NCI-H2196 treated with DMSO at 0.1 percent for 48 hours (cell line): Measurements from ENCODE around the gene AEBP1.

ENCODE experiments used
- DNase-seq: peaks from one replicate; lab custom pipeline; 2025; ENCODE audit not compliant: unreplicated experiment; lab: John Stamatoyannopoulos, UW

AEBP1 gene

DNA sequence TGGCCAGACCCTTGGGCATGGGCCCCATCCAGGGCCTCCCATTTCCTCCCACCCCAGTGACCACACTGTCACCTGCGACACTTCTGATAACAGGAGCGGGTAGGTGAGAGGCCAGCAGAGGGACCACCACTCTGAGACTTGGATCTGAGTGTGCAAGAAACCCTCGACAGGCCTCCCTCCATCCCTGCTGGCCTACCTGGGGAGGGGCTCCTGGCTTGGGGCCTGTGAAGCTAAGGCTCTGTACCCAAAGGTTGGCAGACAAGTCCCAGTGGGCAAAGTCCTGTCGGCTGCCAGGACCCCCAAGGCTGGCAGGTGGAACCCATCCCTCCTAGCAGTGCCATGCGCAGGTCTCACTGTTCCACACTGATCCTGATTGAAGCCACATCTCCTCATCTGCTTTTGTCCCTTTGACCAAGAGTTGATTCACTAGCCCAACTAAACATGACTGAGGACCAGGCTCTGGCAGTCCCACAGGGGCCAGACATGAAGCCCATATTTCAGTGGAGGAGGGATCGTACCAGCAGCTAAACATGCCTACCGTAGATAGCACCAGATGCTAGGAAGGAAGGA is 37.6 kb upstream of the AEBP1 start:
- no peak for DNase-seq

DNA sequence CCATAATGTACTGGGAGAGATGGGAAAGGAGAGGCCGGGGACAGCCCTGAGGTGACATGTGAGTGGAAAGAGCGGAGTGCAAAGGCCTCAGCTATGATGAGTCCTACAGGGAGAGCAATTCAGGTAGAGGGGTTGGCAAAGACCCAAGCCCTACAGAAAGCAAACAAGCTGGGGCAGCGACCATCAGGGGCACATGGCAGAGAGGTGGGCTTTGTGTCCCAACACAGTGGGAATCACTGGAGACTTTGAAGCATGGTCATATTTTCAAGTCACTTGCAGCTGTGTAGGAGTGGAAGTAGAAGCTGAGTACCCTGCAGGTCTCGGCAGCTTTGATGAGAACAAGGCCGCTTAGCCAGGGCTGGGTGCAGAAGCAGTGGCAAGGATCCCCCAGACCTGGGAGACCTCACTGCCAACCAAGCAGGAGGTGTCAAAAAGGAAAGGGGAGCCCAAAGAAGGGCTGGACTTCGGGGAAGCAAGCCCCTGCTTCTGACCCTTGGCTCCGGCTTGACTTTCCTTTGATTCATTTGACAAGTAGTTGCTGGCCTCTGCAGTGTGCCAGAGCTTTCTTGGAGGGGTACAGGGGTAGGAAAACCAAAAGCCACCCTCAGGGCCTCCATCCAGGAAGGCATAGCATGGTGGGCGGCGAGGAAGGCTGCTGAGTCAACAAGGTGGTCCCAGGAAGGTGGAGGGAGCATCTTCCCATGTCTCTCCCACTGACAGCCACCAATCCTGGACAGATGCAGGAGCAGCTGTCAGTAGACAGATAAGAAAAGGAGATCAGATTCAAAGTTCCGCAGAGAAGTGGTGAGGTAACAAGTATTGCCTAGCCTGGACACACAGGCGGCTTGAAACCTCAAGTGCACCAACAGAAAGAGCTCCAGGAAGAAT is 36.8 kb upstream of the AEBP1 start:
- no peak for DNase-seq

DNA sequence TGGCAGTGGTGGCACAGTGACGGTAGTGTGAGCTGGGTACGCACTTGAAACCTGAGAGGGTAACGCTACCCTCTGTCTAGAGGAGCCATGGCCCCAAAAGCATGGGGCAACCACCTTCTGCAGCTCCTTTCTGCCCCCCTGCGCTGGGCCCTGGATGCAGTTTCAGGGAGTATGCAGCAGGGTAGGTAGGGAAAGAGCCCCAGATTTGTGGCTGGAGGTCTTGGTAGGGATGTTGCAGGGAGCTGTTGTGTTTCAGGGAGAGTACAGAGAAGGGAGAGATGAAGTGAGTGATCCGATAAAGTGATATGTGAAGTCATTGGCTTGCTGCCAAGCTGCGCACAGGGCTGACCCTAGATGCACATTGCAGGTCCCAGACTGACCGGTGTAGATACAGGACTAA is 36.1 kb upstream of the AEBP1 start:
- no peak for DNase-seq

DNA sequence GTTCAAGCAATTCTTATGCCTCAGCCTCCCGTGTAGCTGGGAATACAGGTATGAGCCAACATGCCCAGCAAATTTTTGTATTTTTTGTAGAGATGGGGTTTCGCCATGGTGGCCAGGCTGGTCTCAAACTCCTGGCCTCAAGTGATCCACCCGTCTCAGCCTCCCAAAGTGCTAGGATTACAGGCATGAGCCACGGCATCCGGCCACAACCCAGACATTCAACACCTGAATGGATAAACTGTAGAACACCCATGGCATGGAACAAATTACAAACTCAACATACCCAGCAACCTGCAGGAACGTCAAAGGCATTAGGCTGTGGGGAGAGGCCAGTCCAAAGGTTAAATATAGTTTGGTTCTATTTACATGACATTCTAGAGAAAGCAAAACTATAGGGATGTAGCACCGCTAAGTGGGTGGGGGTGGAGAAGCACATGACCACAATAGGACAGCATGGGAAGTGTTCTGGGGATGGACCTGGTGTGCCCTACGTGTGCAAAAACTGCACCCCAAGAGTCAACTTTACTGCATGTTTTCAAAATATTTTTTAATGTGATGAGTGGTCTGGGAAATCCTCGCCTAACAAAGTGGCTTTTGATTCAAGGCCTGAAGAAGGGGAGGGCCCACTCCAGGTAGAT is 32.3 kb upstream of the AEBP1 start:
- DNase-seq = no peak

DNA sequence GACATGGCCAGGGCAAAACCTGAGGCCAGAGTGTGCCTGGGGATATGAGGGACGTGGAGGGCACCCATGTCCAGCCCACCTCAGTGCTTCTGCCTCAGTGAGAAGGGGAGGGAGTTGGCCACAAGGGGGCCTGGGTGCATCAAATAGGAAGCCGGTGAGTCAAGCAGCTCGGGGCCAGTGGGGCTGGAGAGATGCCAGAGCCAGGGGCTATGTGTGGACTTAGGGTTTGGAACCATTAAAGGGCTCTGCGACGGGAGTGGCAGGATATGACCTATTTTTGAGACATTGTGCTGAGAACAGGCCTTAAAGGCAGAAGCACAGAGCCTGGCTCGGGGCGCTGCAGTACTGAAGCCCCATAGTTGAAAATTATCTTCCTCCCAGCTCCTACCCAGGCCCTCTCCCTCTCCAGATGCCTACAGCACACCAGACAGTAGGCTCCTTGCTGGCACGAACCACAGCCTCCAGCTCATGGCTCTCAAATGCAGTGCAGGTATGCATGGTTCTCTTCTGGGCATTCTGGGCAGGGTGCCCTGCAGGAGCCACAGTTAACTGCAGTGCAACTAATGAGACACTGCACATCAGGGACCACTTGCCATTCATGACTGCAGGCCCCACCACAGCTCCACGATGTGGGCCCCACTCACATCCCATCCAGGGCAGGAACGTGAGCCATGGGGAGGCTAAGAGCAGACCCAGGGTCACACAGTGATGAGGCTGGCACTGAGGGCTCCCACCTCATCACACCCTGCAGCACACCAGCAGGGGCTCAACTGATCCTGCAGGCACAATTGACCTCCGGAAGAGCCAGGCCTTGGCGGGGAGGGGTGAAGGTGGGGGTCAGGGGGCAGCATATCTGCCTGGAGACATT is 31.5 kb upstream of the AEBP1 start:
- peak; percentile 26 for DNase-seq

DNA sequence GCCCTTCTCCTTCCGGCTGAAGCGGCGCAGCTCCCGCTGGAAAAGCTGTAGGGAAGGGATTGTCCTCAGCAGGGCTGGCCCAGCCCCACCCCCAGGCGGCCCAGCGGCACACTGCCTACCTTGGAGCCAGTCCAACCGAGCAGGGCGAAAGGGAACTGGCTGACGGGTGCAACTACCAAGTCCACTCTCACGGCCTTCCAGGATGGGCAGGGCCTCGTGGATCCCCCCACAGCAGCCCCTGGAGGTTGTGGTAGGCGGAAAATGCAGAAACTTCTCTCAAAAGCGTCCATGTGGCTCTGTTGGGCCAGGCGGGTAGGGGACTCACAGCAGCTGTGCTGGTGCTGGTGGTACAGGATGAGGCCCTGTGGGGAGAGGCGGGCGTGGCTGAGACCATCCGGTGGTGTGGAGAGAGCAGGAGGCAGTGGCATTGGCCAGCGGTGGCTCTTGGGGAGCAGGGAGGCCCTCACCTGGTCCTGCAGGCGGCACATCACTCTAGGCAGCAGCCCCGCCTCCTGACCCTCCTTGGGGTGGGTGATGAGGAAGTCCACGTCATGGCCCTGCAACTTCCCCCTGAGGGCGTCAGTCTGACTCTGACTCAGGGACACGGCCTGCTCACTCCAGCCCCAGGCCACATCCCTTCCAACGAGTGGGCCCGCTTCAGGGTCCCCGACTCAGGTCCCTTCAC is 30.3 kb upstream of the AEBP1 start:
- no peak for DNase-seq

DNA sequence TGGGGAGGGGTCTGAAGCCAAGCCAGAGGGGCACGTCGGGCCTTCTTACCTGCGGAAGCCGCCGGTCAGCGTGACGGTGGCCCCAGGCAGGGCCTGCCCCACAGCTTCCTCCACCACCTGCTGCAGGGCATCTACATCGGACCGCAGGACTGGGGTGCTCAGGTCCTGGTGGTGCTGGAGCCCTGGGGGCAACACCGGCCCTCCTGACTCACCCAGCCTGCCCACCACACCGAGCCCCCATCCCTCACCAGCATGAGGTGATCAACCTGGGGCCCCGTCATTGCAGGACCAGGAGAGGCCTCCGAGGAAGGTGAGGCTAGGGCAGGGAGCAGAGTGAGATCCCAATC is 29.8 kb upstream of the AEBP1 start:
- no peak for DNase-seq

DNA sequence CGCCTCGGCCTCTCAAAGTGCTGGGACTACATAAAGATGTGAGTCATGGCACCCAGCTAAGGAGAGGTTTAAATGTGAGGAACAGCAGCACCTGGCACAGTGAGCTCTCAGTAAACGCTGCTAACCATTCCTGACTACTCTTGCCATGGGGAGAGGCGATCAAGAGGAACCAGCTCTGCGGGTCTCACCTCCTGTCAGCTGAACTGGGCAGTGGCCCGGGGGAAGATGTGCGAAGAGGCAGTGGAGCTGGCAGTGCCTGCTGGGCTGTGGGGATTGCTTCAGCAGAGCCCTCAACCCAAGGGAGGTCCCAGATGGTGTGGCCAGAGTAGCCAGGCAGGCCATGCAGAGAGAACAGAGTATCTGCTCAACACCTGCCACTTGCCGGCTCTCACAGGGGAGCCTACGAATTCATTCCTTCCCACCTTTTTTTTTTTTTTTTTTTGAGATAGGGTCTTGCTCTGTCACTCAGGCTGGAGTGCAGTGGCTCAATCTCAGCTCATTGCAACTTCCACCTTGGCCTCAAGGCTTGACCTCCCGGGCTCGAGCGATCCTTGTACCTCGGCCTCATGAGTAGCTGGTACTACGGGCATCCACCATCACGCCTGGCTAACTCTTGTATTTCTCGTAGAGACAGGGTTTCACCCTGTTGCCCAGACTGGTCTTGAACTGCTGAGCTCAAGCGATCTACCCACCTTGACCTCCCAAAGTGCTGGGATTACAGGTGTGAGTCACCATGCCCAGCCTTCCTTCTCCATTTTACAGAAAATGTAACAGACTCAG is 28.7 kb upstream of the AEBP1 start:
- no peak for DNase-seq

DNA sequence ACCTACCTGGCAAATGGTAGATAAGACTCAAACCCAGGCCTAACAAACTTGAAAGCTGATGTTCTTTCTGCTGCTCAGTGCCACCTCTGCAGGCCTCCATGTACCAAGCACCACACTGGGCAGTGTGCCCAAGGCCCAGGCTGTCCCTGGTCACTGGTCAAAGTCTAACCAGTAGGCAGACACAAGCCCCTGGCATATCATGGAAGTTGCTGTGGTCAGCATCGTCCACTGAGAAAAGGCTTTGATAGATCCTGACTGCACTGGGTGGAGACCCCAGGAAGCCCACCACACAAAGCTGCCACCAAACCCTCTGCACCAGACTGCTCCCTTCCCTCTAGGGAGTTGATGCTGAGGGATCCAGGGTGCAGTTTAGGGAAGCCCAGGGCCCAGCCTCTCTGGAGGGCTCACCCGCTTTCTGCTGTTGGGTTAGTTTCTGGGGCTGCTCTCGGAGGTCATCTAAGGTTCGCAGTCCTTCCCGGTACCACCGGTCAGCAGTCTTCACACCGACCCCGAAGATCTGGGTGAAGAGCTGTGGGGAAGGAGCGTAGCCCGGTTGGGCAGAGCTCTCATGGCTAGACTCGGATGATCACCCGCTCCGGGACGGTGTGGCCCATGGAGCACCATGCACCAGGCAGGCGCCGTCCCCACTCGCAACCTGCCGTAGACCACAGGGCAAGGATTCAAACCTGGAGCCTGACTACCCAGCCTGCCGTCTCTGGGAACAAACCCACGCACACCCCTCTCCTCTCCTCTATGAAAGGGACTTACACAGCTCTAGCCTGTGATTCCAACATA is 27.8 kb upstream of the AEBP1 start:
- no peak for DNase-seq

DNA sequence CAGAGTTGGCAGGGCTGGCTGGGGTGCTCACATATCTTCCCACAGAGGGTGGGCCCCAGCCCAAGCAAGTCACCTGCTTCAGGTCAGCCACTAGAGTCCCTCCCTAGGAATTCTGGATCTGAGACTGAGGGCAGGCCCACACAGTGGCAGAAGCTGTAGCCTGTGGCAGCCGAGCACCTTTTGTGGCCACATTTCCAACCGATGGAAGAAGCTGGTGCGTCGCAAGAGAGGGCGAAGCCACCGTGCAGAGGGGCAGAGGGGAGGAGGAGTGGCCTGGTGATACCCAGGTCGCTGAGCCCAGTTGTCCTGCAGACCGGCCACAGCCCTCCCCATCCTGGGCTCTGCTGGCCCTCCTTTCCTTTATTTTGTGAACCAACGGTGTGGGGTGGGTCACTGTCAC is 27.1 kb upstream of the AEBP1 start:
- no peak for DNase-seq

DNA sequence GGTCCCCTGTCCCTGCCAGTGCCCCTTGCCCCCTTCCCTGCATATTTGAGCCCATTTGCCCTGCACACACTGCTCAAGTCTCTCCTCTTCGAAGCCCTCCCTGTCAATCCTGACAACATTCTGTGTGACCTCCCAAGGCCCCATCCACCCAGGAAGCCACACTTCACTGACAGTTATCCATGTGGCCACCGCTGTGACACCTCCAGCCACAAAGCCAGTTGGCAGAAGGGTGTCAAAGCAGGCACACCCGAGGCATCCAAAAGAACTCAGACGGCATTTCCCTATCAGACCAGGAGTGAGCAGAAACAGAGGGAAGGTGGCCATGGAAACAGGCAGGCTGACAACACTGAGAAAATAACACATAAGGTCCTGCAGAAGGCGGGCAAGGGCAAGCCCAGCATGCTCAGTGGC is 26.5 kb upstream of the AEBP1 start:
- DNase-seq = no peak

DNA sequence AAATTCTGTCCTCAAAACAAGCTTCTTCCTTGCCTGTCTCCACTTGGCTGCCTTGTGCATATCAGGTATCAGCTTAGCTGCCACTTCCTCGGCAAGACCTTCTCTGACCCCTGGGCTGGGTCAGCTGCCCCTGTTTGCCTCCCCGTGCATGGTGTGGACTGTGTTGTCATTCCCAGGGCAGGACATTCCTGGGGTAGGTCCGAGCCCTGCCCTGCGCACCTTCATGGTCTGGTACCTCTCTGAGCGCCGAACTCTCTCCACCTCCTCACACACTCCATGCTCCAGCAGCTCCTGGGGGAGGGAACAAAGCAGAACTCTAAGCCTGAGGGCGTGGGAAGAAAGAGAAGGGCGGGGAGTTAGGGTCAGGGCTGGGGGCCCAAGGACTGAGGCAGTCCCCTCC is 25.6 kb upstream of the AEBP1 start:
- DNase-seq = no peak

DNA sequence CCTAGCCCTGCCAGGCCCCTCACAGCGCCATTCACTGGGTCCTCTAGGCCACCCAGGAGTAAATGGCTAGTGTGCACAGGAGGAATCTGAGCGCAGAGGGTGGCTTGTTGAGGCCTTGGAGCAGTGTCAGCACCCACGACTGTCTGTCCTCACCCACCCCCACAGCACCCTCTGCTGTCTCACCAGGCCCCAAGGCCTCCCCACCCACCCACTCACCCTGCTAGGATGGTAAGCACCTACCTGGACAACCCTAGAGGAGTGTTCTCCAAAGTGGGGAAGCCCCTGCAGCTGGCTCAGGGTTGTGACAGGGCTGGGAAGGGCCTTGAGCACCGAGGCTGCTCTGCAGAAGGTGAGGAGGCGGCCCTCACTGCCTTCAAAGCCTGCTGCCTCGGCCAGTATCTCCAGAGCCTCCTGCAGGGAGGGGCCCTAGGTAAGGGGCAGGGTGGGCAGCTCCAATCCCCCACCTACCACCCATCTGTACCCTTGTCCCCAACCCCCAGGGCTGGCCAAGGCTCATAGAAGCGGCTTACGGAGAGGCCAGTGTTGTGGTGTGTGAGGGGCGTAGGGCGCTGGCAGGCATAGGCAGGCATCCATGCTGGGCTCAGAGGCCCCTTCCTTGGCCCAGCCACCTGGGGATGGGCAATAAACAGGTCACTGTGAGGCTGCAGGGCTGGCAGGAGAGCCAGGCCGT is 24.7 kb upstream of the AEBP1 start:
- DNase-seq = no peak

DNA sequence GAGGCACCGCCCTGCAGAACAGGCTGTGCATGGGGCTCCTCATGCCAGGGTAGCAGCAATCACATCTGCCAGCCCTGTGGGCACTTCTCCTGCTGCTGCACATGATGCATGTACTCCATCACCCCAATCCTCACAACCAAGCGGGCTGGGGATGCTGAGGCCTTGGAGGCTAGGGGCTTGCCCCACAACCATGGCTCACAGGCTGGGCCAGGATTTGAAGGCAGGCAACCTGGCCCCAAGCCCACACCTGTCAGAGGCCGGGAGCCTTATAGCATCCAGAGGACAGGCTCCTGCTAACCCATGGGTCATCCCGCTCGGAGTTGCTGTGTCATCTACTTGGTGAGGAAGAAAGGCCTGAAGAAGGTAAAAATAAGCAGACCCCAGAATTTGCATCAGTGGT is 24.0 kb upstream of the AEBP1 start:
- DNase-seq = no peak

DNA sequence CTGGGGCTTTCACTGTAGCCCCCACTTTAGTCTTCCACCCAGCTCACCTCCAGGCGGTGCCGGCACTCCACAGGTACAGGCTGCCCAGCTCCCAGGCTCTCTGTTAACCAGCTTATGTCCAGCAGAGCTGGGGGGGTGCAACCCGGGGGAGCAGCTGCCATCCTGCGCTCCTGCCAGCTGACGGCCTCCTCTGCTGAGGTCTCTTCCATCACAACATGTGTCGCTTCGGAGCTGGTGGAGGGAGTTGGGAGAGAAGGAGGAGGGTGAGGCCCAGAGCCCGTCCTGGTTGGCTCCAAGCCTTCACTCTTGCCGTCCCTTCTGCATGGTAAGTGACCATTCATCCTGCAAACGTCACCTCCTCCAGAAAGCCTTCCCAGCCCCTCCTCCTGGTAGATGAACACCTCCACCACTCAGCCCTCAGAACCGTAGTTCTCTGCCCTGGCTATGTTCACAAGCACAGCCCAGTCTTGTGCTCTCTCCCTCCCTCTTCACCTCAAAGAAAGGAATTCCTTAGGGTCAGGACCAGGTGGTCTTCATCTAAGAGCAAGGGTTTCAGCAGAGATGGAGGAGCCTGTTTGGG is 23.4 kb upstream of the AEBP1 start:
- DNase-seq = no peak

DNA sequence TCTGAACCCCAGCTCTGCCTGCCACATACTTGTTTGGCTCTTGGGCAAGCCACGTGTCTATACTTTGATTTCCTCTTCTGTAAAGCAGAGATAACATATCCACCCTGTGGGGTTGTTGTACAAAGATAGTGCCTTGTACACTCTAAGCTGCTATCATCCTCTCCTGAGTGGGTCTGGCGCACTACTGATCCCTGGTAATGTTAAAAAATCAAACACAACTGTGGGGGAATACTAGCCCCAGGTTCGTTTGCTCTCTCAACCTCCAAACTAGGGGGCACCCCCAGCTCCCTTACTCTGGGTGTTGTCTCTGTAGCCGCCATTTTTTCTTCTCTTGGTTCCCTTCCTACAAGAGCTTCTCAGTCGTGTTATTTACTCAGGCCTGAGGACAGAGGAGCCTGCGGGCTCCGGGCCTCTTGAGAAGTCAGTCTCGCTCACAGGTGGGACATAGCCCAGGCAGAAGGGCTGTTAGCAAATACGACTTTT is 22.8 kb upstream of the AEBP1 start:
- no peak for DNase-seq

DNA sequence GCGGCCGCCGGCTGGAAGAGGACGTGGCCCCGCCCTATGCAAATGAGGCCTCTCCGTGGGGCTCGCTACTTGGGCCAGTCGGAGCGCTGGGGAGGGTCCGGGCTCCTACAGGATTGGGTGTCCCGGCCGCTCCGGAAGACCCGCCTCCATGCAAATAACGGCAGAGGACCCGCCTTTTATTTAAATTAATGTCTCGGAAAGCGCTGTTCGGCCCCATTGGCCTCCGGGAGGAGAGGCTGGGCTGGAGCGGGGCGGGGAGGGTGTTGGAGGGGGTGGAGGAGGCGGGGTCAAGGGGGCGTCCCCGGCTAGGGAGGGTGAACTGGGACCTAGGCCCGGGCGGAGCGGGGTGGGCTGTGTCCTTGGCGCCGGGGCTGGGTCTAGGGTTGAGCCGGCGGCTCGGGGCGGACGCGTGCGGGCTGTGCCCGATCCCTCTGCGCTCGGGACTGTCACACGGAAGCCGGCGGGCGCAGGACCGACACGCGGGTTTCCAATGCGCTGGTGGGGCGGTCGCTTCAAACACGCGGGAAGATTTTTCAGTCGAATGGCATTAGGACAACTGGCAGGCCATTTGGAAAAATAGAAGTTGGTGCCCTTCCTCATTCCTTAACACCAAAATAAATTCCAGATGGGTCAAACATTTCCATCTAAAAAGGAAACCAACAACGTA is 21.5 kb upstream of the AEBP1 start:
- DNase-seq = peak; percentile 97

DNA sequence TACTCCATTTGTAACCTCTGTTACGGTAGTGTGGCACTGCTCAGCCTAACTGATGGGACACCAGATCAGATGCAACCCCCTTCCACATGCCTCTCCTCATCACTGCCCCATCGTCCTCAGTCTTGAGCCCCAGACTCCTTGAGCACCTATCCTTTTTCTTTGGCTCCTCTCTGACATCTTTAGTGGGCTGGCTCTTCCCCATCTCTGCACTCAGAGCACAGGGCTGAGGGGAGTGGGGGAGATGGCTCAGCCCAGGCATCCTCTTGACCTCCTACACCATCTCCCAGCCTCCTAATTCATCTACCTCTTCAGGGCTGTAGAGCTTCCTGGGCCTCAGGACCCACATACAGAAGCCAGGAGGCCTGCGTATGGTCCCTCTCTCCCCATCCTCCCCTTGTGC is 20.3 kb upstream of the AEBP1 start:
- no peak for DNase-seq
